Measurements from ENCODE around the gene SLC24A3. TPM values are rescaled to one million over a fixed set of nuclear protein-coding genes. Genes with fewer than 3 reads are reported as not detected.

SLC24A3 gene
- total RNA-seq, 1 donor from 2014 or later = 0.11 TPM

- no peaks in the 10 kb centered on the region for H3K9me3 Mint-ChIP-seq (ENCODE audit: unreplicated experiment)
- H3K27me3 Mint-ChIP-seq (ENCODE audit: unreplicated experiment) = no peaks in the 10 kb centered on the region
- no peak overlapping the region for H3K4me3 Mint-ChIP-seq (ENCODE audit: unreplicated experiment)
- no peak overlapping the region for H3K27ac Mint-ChIP-seq (ENCODE audit: unreplicated experiment)
- no peak for TF ChIP-seq CTCF (IDR thresholded peaks at IDR 0.05)
- no peaks in the 10 kb centered on the region for H3K36me3 Mint-ChIP-seq (ENCODE audit: unreplicated experiment)
- H3K4me1 Mint-ChIP-seq (ENCODE audit: unreplicated experiment) = no peaks in the 10 kb centered on the region
- DNase-seq (ENCODE audit: extremely low spot score, unreplicated experiment) = no peak
Measured at GRCh38 chr20:19511931-19512330, 299.5 kb downstream of the SLC24A3 start.

- Mint-ChIP-seq H3K4me1 (ENCODE audit: unreplicated experiment) (no peaks in the 10 kb centered on the region), H3K27me3 (ENCODE audit: unreplicated experiment) (no peaks in the 10 kb centered on the region), H3K4me3 (ENCODE audit: unreplicated experiment) (no peak overlapping the region), H3K36me3 (ENCODE audit: unreplicated experiment) (no peaks in the 10 kb centered on the region), H3K9me3 (ENCODE audit: unreplicated experiment) (no peaks in the 10 kb centered on the region), H3K27ac (ENCODE audit: unreplicated experiment) (no peak overlapping the region)
- DNase-seq (ENCODE audit: extremely low spot score, unreplicated experiment) = no peak
- TF ChIP-seq CTCF (IDR thresholded peaks at IDR 0.05) = no peak
Measured at GRCh38 chr20:19512886-19513677, 300.6 kb downstream of the SLC24A3 start.

- no peaks in the 10 kb centered on the region for H3K9me3 Mint-ChIP-seq (ENCODE audit: unreplicated experiment)
- no peak for DNase-seq (ENCODE audit: extremely low spot score, unreplicated experiment)
- no peaks in the 10 kb centered on the region for H3K27me3 Mint-ChIP-seq (ENCODE audit: unreplicated experiment)
- H3K27ac Mint-ChIP-seq (ENCODE audit: unreplicated experiment) = no peak overlapping the region
- H3K36me3 Mint-ChIP-seq (ENCODE audit: unreplicated experiment) = no peaks in the 10 kb centered on the region
- no peak overlapping the region for H3K4me3 Mint-ChIP-seq (ENCODE audit: unreplicated experiment)
- no peak for TF ChIP-seq CTCF (IDR thresholded peaks at IDR 0.05)
- no peaks in the 10 kb centered on the region for H3K4me1 Mint-ChIP-seq (ENCODE audit: unreplicated experiment)
Measured at GRCh38 chr20:19515074-19515473, 302.6 kb downstream of the SLC24A3 start.

- H3K27ac Mint-ChIP-seq (ENCODE audit: unreplicated experiment) = no peak overlapping the region
- no peaks in the 10 kb centered on the region for H3K27me3 Mint-ChIP-seq (ENCODE audit: unreplicated experiment)
- no peaks in the 10 kb centered on the region for H3K4me1 Mint-ChIP-seq (ENCODE audit: unreplicated experiment)
- TF ChIP-seq CTCF (IDR thresholded peaks at IDR 0.05) = no peak
- no peaks in the 10 kb centered on the region for H3K36me3 Mint-ChIP-seq (ENCODE audit: unreplicated experiment)
- H3K4me3 Mint-ChIP-seq (ENCODE audit: unreplicated experiment) = no peak overlapping the region
- H3K9me3 Mint-ChIP-seq (ENCODE audit: unreplicated experiment) = no peaks in the 10 kb centered on the region
- DNase-seq (ENCODE audit: extremely low spot score, unreplicated experiment) = no peak
Measured at GRCh38 chr20:19519466-19519865, 307.0 kb downstream of the SLC24A3 start.

GRCh38 chr20:19520261-19520660, 307.8 kb downstream of the SLC24A3 start:
- no peaks in the 10 kb centered on the region for H3K27me3 Mint-ChIP-seq (ENCODE audit: unreplicated experiment)
- no peak overlapping the region for H3K4me3 Mint-ChIP-seq (ENCODE audit: unreplicated experiment)
- no peak for TF ChIP-seq CTCF (IDR thresholded peaks at IDR 0.05)
- H3K27ac Mint-ChIP-seq (ENCODE audit: unreplicated experiment) = no peak overlapping the region
- H3K4me1 Mint-ChIP-seq (ENCODE audit: unreplicated experiment) = no peaks in the 10 kb centered on the region
- no peak for DNase-seq (ENCODE audit: extremely low spot score, unreplicated experiment)
- H3K9me3 Mint-ChIP-seq (ENCODE audit: unreplicated experiment) = no peaks in the 10 kb centered on the region
- H3K36me3 Mint-ChIP-seq (ENCODE audit: unreplicated experiment) = no peaks in the 10 kb centered on the region
